GM18499 (cell line): ENCODE measurements around the gene BRWD1.
"Not testable (repeated sequence)": the region's sequence is repeated elsewhere in the genome, so short reads cannot be mapped to it uniquely, and the experiment has no call there.

Experiments used
- ATAC-seq: cut with Tn5 transposase; IDR thresholded peaks from one replicate; pipeline ENCODE4 v1.9.1; 2021; ENCODE audit warnings: moderate number of reproducible peaks; ENCODE audit not compliant: insufficient read depth, unreplicated experiment

Gene BRWD1

GRCh38 chr21:39180429-39181019 is 132.9 kb downstream of the BRWD1 start:
- ATAC-seq: no peak

DNA sequence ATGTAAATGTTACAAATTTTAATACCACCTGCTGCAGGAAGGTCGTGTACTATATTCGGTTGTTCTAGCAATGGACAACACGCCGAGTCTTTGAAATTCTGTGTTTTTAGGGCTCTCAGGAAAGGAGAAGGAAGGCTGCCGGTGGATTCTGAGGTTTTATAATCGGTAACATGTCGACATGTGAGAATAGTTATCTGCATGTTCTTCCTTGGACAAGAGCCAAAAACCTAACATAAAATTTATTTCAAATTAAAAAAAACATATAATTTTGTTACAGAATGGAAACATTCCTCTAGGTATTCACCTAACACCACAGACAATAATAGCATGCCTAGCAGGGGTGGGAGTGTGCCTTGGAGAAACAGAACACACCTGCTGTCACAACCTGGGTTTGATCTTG is 135.0 kb downstream of the BRWD1 start:
- ATAC-seq: no peak

- no peak for ATAC-seq
These were observed 137.1 kb downstream of the BRWD1 start for GRCh38 chr21:39176271-39176709.

- no peak for ATAC-seq
These were observed 137.8 kb downstream of the BRWD1 start for GRCh38 chr21:39175665-39176064.

GRCh38 chr21:39175154-39175553 is 138.3 kb downstream of the BRWD1 start:
- no peak for ATAC-seq

DNA sequence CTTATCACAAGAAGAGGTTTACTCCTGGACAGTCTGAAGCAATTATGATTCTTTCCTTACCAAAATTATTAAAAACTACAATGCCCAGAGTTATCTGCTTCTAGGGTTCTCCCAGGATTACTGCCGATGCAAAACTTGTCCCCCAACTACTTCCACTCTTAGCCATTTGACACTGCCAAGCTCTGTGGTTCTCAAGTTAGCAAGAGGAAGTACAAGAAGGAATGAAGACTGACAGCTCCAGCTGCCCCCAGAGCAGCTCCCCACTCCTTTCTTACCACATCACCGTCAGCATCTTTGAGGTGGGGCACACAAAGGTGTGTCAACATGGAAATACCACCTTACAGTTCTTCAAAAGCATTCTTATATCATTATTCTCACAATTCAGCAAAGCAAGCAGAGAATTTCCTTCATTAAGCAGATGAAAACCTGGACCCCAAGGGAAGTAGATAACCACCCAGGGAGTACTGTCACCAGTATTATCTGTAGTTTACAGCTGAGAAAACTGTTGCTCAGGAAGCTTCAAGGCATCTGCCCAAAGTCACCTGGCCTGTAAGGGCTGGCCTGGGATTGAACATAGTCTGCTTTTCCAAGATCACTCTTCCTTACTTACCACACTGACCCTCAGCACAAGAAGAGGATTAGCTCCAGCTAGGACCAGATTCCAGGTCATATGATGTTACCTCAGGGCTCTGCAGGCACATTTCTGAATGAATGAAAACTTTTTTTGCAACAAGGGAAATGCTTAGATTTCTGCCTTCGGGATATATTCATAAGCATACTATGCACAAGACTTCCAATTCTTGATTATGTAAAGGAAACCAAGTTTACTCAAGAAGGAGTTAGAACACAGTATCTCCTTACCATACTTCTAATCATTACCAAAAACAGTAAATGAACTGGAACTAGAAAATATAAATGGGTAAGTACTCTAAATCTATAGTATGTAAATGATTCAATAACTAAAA is 139.4 kb downstream of the BRWD1 start:
- no peak for ATAC-seq

- no peak for ATAC-seq
These were observed 143.5 kb downstream of the BRWD1 start for GRCh38 chr21:39169906-39170305.

DNA sequence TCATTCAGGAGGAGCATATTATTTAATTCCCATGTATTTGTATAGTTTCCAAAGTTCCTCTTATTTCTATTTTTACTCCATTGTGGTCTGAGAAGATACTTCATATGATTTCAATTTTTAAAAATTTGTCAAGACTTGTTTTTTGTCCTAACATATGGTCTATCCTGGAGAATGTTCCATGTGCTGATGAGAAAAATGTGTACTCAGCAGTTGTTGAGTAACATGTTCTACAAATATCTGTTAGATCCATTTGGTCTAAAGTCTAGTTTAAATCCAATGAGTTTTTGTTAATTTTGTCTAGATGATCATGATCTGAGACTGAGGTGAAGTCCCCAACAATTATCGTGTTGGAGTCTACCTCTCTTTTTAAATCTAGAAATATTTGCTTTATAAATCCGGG is 144.6 kb downstream of the BRWD1 start:
- no peak for ATAC-seq

GRCh38 chr21:39164523-39164922 is 148.9 kb downstream of the BRWD1 start:
- no peak for ATAC-seq

- ATAC-seq: no peak
These were observed 152.4 kb downstream of the BRWD1 start for GRCh38 chr21:39161064-39161463.

GRCh38 chr21:39159342-39160063 is 153.9 kb downstream of the BRWD1 start:
- ATAC-seq: no peak

DNA sequence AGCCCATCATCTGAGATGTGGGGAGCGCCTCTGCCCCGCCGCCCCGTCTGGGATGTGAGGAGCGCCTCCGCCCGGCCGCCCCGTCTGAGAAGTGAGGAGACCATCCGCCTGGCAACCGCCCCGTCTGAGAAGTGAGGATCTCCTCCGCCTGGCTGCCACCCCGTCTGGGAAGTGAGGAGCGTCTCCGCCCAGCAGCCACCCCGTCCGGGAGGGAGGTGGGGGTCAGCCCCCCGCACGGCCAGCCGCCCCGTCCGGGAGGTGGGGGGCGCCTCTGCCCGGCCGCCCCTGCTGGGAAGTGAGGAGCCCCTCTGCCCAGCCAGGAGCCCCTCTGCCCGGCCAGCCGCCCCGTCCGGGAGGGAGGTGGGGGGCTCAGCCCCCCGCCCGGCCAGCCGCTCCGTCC is 156.2 kb downstream of the BRWD1 start:
- ATAC-seq: not testable (repeated sequence)

GRCh38 chr21:39156024-39156423 is 157.4 kb downstream of the BRWD1 start:
- ATAC-seq: no peak

DNA sequence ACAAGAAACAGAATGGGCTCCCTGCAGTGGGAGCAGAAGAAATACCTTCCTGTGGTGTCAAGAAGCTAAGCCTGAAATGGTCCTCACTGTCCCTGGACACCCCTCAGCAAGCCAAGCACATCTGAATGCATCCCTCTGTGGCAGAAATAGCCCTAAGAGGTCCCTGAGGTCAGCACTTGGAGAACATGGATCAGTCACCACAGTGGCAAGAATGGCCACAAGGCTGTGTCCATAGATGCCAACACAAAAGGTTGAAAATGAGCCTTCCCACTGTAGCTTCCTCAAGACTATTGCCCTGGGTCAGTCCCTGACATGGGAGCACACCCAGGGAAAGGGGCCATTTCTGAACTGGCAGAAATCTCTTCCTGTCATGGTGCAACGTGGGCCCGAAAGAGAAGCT is 157.9 kb downstream of the BRWD1 start:
- no peak for ATAC-seq

DNA sequence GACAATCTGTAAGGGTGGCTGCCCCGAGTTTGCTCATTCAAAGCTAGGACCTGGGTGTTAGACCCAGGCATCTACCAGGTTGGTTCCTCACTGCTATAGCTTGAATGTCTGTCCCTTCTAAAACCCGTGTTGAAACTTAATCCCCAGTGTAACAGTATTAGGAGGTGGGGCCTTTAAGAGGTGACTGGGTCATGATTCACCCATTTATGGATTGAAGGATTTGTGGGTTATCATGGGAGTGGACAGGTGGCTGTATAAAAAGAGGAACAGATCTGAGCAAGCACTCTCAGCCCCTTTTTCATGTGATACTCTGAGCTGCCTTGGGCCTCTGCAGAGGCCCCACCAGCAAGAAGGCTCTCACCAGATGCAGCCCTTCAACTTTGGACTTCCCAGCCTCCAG is 159.6 kb downstream of the BRWD1 start:
- no peak for ATAC-seq

DNA sequence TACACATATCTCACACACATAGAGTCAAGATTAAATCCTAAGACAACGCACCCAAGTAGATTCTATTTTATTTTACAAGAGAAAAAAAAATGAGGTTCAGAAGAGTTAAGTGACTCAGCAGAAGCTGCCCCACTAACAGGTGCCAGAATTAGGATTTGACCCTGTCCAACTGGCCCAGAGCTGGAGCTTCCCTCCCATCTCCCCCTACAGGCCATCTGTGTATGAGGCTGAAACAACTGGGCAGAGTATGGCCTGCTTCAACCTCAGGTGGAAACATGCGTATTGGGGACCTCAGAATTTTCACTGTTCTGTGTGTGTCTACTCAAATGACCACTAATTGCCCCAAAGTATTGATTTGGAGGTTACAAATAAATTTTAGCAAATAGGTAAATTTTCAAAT is 160.1 kb downstream of the BRWD1 start:
- no peak for ATAC-seq

DNA sequence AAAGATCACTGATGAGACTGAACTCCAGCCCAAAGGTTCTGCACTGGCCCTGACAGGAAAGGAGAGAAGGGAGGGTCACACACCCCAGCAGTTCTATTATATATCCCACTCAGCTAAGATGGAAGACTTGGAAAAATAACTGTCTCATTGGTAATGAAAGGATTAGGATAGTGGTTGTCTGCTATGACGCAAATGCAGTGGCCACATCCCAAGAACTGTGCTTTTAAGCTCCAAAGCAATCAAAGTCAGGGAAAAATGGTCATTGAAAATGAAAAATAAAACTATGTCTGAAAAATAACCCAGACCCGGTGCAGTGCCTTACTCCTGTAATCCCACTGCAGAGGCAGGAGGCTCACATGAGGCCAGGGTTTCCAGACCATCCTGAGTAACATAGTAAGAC is 161.2 kb downstream of the BRWD1 start:
- ATAC-seq: no peak

DNA sequence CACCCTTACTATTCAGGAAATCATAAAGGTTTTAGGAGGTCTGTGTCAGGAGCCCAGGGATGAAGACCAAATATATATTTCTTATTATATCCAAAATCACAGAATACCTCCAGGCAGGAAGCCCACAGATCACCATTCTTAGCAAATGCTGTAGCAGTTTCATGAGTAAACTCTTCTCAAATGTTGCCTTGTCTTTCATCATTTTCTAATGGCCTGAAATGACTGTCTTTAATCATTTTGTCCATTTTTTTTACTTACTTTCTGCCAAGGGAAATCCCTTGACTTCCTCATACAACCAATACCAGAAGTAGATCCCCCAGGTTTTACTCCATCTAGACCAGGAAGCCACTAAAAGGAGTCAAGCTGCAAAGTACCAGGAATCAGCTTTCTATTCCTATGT is 162.6 kb downstream of the BRWD1 start:
- no peak for ATAC-seq

DNA sequence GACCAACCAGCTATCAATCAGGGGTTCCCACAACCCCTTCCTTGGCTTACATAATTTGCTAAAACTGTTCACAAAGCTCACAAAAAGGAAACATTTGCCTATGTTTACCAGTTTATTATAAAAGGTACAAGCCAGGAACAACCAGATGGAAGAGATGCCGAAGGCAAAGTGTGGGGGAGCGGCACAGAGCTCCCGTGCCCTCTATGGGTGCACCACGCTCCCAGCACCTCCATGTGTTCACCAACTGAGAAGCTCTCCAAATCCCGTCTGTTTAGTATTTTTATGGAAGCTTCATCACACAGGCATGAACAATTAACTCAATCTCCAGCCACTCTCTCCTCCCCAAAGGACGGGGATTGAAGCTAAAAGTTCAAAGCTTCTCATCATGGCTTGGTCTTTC is 163.1 kb downstream of the BRWD1 start:
- no peak for ATAC-seq

DNA sequence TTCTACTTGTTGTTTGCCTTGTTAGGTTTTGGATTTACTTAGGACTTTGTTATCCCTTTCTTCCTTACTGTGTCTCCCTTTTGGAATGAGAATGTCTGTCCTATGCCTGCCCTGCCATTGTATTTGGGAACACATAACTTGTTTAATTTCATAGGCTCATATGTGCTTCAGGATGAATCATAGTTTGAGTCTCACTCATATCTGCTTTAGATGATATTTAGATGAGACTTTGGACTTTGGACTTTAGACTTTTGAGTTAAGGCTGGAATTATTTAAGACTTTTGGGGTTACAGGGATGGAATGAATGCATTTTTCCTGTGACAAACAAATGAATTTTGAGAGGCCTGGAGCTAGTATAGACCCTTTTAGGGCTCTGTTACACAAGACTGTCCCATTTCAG is 163.6 kb downstream of the BRWD1 start:
- no peak for ATAC-seq

GRCh38 chr21:39148975-39149374 is 164.5 kb downstream of the BRWD1 start:
- ATAC-seq: no peak
